HepG2 (cell line): ENCODE measurements around the gene GNG7. TPM values are rescaled to one million over a fixed set of nuclear protein-coding genes. Genes with fewer than 3 reads are reported as not detected.

Experiments used
- PRPF4 ChIP-seq: fragments of 200-400 bp; formaldehyde crosslinking; IDR thresholded peaks from 2 replicates; pipeline ENCODE4 v1.6.1; 2016; ENCODE audit warnings: low read length, low read depth; ENCODE audit not compliant: poor library complexity, severe bottlenecking
- SP5 ChIP-seq: IDR thresholded peaks from 2 replicates; pipeline ENCODE4 v1.6.1; 2016; ENCODE audit warnings: low read depth, borderline replicate concordance
- ZSCAN25 ChIP-seq: sonication (generic); formaldehyde crosslinking; IDR thresholded peaks from 2 replicates; pipeline ENCODE4 v1.8.0; 2022; ENCODE audit warnings: mild to moderate bottlenecking, missing genetic modification reagents
- polyA plus RNA-seq, 8 experiments: library from polyadenylated mRNA; depleted of rRNA in 3 of 8; stranded (reverse) in 7 of 8; unstranded in 1 of 8; fragments of >200 nt; fragmentation: Illumina TruSeq in 4 of 8; extraction: Trizol in 4 of 8; gene quantifications; 2 replicates each; pipeline versions ENCODE4 v1.2.1 to v1.2.3, GENCODE V29; 2011 to 2016; ENCODE audit warnings: low read depth in 4 of 8, missing spikeins in 1 of 8, mixed read lengths in 1 of 8; ENCODE audit not compliant: insufficient read depth in 1 of 8
- total RNA-seq, 5 experiments: library from RNA; depleted of rRNA; stranded (reverse); fragments of >200 nt; fragmentation: Illumina TruSeq; extraction: Trizol; gene quantifications; 2 replicates each; pipeline ENCODE4 v1.2.3, GENCODE V29; 2016; ENCODE audit warnings: low read depth in 1 of 5
- TF ChIP-seq, protein P1 (sequence below): sonication (generic); formaldehyde crosslinking; IDR thresholded peaks from 2 replicates; pipeline ENCODE4 v1.4.0; 2020; ENCODE audit warnings: missing genetic modification reagents, mild to moderate bottlenecking, borderline replicate concordance
- TF ChIP-seq, protein P2 (sequence below): sonication (generic); formaldehyde crosslinking; IDR thresholded peaks from 2 replicates; pipeline ENCODE4 v1.5.0; 2020; ENCODE audit warnings: missing genetic modification reagents
- TF ChIP-seq, protein P3 (sequence below): sonication (generic); formaldehyde crosslinking; IDR thresholded peaks from 2 replicates; pipeline ENCODE4 v1.4.0; 2020; ENCODE audit warnings: mild to moderate bottlenecking, missing genetic modification reagents

GNG7 gene
- total and polyA plus RNA-seq, 2 of the 13 experiments (the other 11 are each of a cell fraction or from before 2014, with no cell fraction given) = 1.4 to 3.3 TPM

DNA sequence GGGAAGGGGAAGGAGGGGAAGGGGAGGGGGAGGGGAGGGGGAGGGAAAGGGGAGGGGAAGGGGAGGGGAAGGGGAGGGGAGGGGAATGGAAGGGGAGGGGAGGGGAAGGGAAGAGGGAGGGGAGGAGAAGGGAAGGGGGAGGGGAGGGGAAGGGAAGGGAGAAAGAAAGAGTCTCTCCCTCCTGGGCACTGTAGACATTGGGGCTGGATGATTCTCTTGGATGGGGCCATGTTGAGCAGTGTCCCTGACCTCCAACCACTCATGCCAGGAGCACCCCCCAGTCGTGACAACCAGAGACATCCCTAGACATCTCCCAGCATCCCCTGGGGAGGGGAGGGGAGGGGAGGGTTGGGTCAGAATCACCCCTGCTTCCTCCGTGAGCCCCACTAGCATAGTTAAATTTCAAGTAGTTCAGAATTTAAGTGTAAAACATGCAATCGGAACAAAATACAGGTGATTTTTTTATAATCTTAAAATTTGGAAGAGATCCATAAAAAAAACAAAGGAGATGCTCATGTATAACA is 64.0 kb downstream of the GNG7 start (continued):
- TF ChIP-seq, protein P1, sequence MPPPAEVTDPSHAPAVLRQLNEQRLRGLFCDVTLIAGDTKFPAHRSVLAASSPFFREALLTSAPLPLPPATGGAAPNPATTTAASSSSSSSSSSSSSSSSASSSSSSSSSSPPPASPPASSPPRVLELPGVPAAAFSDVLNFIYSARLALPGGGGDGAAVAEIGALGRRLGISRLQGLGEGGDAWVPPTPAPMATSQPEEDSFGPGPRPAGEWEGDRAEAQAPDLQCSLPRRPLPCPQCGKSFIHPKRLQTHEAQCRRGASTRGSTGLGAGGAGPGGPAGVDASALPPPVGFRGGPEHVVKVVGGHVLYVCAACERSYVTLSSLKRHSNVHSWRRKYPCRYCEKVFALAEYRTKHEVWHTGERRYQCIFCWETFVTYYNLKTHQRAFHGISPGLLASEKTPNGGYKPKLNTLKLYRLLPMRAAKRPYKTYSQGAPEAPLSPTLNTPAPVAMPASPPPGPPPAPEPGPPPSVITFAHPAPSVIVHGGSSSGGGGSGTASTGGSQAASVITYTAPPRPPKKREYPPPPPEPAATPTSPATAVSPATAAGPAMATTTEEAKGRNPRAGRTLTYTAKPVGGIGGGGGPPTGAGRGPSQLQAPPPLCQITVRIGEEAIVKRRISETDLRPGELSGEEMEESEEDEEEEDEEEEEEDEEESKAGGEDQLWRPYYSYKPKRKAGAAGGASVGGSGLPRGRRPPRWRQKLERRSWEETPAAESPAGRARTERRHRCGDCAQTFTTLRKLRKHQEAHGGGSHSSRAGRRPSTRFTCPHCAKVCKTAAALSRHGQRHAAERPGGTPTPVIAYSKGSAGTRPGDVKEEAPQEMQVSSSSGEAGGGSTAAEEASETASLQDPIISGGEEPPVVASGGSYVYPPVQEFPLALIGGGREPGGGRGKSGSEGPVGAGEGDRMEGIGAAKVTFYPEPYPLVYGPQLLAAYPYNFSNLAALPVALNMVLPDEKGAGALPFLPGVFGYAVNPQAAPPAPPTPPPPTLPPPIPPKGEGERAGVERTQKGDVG (CRISPR knock-in tag) = no peak
- TF ChIP-seq, protein P2, sequence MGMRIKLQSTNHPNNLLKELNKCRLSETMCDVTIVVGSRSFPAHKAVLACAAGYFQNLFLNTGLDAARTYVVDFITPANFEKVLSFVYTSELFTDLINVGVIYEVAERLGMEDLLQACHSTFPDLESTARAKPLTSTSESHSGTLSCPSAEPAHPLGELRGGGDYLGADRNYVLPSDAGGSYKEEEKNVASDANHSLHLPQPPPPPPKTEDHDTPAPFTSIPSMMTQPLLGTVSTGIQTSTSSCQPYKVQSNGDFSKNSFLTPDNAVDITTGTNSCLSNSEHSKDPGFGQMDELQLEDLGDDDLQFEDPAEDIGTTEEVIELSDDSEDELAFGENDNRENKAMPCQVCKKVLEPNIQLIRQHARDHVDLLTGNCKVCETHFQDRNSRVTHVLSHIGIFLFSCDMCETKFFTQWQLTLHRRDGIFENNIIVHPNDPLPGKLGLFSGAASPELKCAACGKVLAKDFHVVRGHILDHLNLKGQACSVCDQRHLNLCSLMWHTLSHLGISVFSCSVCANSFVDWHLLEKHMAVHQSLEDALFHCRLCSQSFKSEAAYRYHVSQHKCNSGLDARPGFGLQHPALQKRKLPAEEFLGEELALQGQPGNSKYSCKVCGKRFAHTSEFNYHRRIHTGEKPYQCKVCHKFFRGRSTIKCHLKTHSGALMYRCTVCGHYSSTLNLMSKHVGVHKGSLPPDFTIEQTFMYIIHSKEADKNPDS = no peak
- TF ChIP-seq ZSCAN25 (CRISPR knock-in tag) = peak; percentile 63; the same call in 1 of the 2 replicates
- no peak for TF ChIP-seq PRPF4
- TF ChIP-seq SP5 = no peak
- TF ChIP-seq, protein P3, sequence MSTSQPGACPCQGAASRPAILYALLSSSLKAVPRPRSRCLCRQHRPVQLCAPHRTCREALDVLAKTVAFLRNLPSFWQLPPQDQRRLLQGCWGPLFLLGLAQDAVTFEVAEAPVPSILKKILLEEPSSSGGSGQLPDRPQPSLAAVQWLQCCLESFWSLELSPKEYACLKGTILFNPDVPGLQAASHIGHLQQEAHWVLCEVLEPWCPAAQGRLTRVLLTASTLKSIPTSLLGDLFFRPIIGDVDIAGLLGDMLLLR = no peak
